IMR-90 (cell line): ENCODE data around the gene ZNF430. TPM values are rescaled to one million over a fixed set of nuclear protein-coding genes. Genes with fewer than 3 reads are reported as not detected.

Source experiments
- ATAC-seq: fragments of 200-7000 bp; cut with Tn5 transposase; 2 replicates; pipeline ENCODE4 v1.9.1; 2020; ENCODE audit warnings: low read depth, mild to moderate bottlenecking, moderate library complexity
- BruUV-seq: library from RNA; stranded (reverse); fragments of 400-500 nt; replicated peaks from 2 replicates; lab custom pipeline; 2021; lab: Mats Ljungman, UMichigan
- CTCF ChIA-PET: fragments of 300-600 bp; formaldehyde crosslinking; extraction: SDS; loops from one replicate; lab custom pipeline; 2021; ENCODE audit warnings: antibody characterized with exemption; lab: Yijun Ruan, JAX
- POLR2A ChIA-PET: fragments of 300-600 bp; sonication (Branson Sonifier 250); formaldehyde crosslinking; loops from one replicate; lab custom pipeline; 2022; ENCODE audit warnings: antibody characterized with exemption; ENCODE audit not compliant: unreplicated experiment; lab: Charles Lee
- DNase-seq: peaks from one replicate; pipeline ENCODE4 v3.0.0; 2013
- H2AFZ ChIP-seq: replicated peaks from 2 replicates; pipeline ENCODE3; 2013; ENCODE audit warnings: low read length, mild to moderate bottlenecking; ENCODE audit not compliant: poor library complexity
- H2AK5ac ChIP-seq: 2 replicates; pipeline ENCODE4 v1.6.1; 2013; ENCODE audit warnings: low read depth, low read length, inconsistent platforms
- H2AK9ac ChIP-seq: replicated peaks from 2 replicates; pipeline ENCODE3; 2013; ENCODE audit warnings: mild to moderate bottlenecking, low read depth, low read length, moderate library complexity; ENCODE audit not compliant: poor library complexity
- H2BK120ac ChIP-seq: 2 replicates; pipeline ENCODE4 v1.6.1; 2013; ENCODE audit warnings: low read depth, low read length, inconsistent platforms
- H2BK15ac ChIP-seq: 3 replicates; pipeline ENCODE4 v1.6.1; 2013; ENCODE audit warnings: low read depth, low read length, inconsistent platforms
- H2BK20ac ChIP-seq: 2 replicates; pipeline ENCODE4 v1.6.1; 2013; ENCODE audit warnings: low read depth, mild to moderate bottlenecking, inconsistent platforms, low read length, moderate library complexity
- H2BK5ac ChIP-seq: 2 replicates; pipeline ENCODE4 v1.6.1; 2013; ENCODE audit warnings: mild to moderate bottlenecking, low read depth, low read length, inconsistent platforms; ENCODE audit not compliant: poor library complexity, severe bottlenecking
- H3K14ac ChIP-seq: replicated peaks from 2 replicates; pipeline ENCODE4 v1.6.1; 2013; ENCODE audit warnings: low read depth, low read length, inconsistent platforms
- H3K18ac ChIP-seq: 2 replicates; pipeline ENCODE4 v1.6.1; 2013; ENCODE audit warnings: low read depth, low read length, control low read depth
- H3K23ac ChIP-seq: 2 replicates; pipeline ENCODE4 v1.6.1; 2013; ENCODE audit warnings: low read depth, low read length, inconsistent platforms
- H3K27ac ChIP-seq: 2 replicates; pipeline ENCODE4 v1.5.1; 2013; ENCODE audit warnings: mild to moderate bottlenecking, control low read depth, low read length; ENCODE audit not compliant: insufficient read depth
- H3K27me3 ChIP-seq: 2 replicates; pipeline ENCODE4 v1.6.1; 2013; ENCODE audit warnings: low read length; ENCODE audit not compliant: control insufficient read depth, insufficient read depth
- H3K36me3 ChIP-seq: 2 replicates; pipeline ENCODE4 v1.6.1; 2013; ENCODE audit warnings: low read length, mixed read lengths; ENCODE audit not compliant: control insufficient read depth, insufficient read depth
- H3K4ac ChIP-seq: 2 replicates; pipeline ENCODE4 v1.6.1; 2013; ENCODE audit warnings: low read depth, low read length, inconsistent platforms
- H3K4me1 ChIP-seq: 2 replicates; pipeline ENCODE4 v1.6.1; 2013; ENCODE audit warnings: low read length, mixed read lengths; ENCODE audit not compliant: control insufficient read depth, insufficient read depth
- H3K4me2 ChIP-seq: 2 replicates; pipeline ENCODE4 v1.6.1; 2013; ENCODE audit warnings: low read depth, mild to moderate bottlenecking, control low read depth, low read length, moderate library complexity
- H3K4me3 ChIP-seq: 2 replicates; pipeline ENCODE4 v1.5.1; 2013; ENCODE audit warnings: low read depth, mild to moderate bottlenecking, control low read depth, low read length, moderate library complexity; ENCODE audit not compliant: insufficient read depth
- H3K56ac ChIP-seq: 2 replicates; pipeline ENCODE4 v1.6.1; 2013; ENCODE audit warnings: low read length, inconsistent platforms; ENCODE audit not compliant: insufficient read depth; ENCODE audit errors: extremely low read depth
- H3K79me1 ChIP-seq, 2 experiments: 2 replicates each; pipeline ENCODE4 v1.6.1; 2013; ENCODE audit warnings: low read length in 2 of 2, inconsistent platforms in 1 of 2, low read depth in 1 of 2
- H3K9ac ChIP-seq: 2 replicates; pipeline ENCODE4 v1.6.1; 2013; ENCODE audit warnings: low read depth, low read length, control low read depth
- H3K9me1 ChIP-seq: 2 replicates; pipeline ENCODE4 v1.6.1; 2013; ENCODE audit warnings: low read length, inconsistent platforms; ENCODE audit not compliant: insufficient read depth
- H3K9me3 ChIP-seq: 2 replicates; pipeline ENCODE4 v1.6.1; 2013; ENCODE audit warnings: low read length; ENCODE audit not compliant: control insufficient read depth, insufficient read depth
- H4K20me1 ChIP-seq: 2 replicates; pipeline ENCODE4 v1.6.1; 2013; ENCODE audit warnings: low read length, inconsistent platforms; ENCODE audit not compliant: insufficient read depth
- H4K5ac ChIP-seq: 2 replicates; pipeline ENCODE4 v1.6.1; 2013; ENCODE audit warnings: mild to moderate bottlenecking, low read depth, low read length, control low read depth
- H4K8ac ChIP-seq, 2 experiments: 2 replicates each; pipeline ENCODE4 v1.6.1; 2013; ENCODE audit warnings: low read depth in 2 of 2, low read length in 2 of 2, control low read depth in 1 of 2, inconsistent platforms in 1 of 2
- H4K91ac ChIP-seq: 2 replicates; pipeline ENCODE4 v1.6.1; 2013; ENCODE audit warnings: low read depth, low read length, inconsistent platforms; ENCODE audit not compliant: insufficient read depth
- MAZ ChIP-seq: IDR thresholded peaks from 2 replicates; pipeline ENCODE4 v1.6.1; 2012; ENCODE audit warnings: low read depth, mild to moderate bottlenecking, low read length, improper control_type of control experiment, moderate library complexity, borderline replicate concordance
- POLR2A ChIP-seq: IDR thresholded peaks from 2 replicates; pipeline ENCODE4 v1.6.1; 2012; ENCODE audit warnings: mild to moderate bottlenecking, low read depth, low read length
- dilution Hi-C: fragments of 300-500 bp; cut with HindIII; formaldehyde crosslinking; loops from one replicate; pipeline ENCODE4 v1.14.3; 2018; ENCODE audit warnings: low sequenced_read_pairs; ENCODE audit not compliant: unreplicated experiment
- in situ Hi-C: fragments of 300-500 bp; cut with MboI; formaldehyde crosslinking; loops from 3 replicates; pipeline ENCODE4 v1.14.3; 2019; ENCODE audit warnings: low sequenced_read_pairs, inconsistent platforms, mixed read lengths
- intact Hi-C: fragments of 100-400 bp; cut with micrococcal nuclease; formaldehyde crosslinking; loops from 2 replicates; pipeline ENCODE4 v1.10.0; 2022
- polyA plus RNA-seq, 3 experiments: library from polyadenylated mRNA; depleted of rRNA; stranded (reverse); fragments of >200 nt; gene quantifications; 2 replicates each; pipeline ENCODE4 v1.2.3, GENCODE V29; 2012; ENCODE audit warnings: low replicate concordance in 1 of 3
- total RNA-seq: library from RNA; depleted of rRNA; stranded (reverse); fragments of >200 nt; gene quantifications from 2 replicates; pipeline ENCODE4 v1.2.3, GENCODE V29; 2012

ZNF430 gene
- total and polyA plus RNA-seq, 2 of the 4 experiments (the other 2 are of a cell fraction), result 5.4 to 8.4 TPM

DNA sequence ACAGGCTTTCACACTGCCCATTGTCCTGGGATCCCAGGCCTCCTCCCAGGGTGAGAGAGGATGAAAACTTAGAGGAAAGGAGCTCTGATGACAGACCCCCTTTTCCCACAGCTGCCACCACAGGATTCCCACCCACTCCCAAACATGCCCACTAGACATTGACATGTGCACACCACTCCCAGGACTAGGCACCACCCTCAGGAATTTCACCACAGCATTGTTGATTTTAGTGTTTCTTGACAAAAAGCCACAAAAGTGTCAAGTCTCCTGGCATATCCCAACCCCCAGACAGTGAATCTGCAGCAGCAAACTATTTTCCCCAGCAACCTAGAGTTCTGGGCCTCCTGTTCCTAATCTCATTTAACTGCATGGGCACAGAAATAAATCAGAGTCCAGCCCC is 71.7 kb downstream of the ZNF430 start:
- DNase-seq, result peak; percentile 14
- no peak overlapping the region for H3K18ac ChIP-seq
- H4K5ac ChIP-seq, result no peak overlapping the region
- H3K9me3 ChIP-seq, result no peaks in the 10 kb centered on the region
- H3K4me2 ChIP-seq, result no peak overlapping the region
- no TSS peak for BruUV-seq
- TF ChIP-seq MAZ (peak; percentile 90), POLR2A (no peak)
- no peak overlapping the region for H3K14ac ChIP-seq
- peak overlapping the region; percentile 16; the same call in 1 of the 2 replicates for H3K27ac ChIP-seq
- no peak overlapping the region for H3K23ac ChIP-seq
- H2AK5ac ChIP-seq, result no peak overlapping the region
- no peaks in the 10 kb centered on the region for H4K20me1 ChIP-seq
- no peak overlapping the region for H3K4me3 ChIP-seq
- ATAC-seq, result peak; percentile 63
- dilution Hi-C loops, result no loop called here
- H3K4me1 ChIP-seq, result peaks cover 2% of the 10 kb centered on the region; the same call in 1 of the 2 replicates
- intact Hi-C loops, result no loop called here
- no peak overlapping the region for H3K56ac ChIP-seq
- no peaks in the 10 kb centered on the region for H3K9me1 ChIP-seq
- no peak overlapping the region for H2BK15ac ChIP-seq
- no peak overlapping the region for H4K91ac ChIP-seq
- no peak overlapping the region for H2AK9ac ChIP-seq
- H2BK120ac ChIP-seq, result no peak overlapping the region
- H3K36me3 ChIP-seq, result 0 out of 2 replicates have a peak, but pooled peaks cover 3% of the 10 kb centered on the region
- no peaks in the 10 kb centered on the region for H3K27me3 ChIP-seq
- ChIA-PET CTCF (no interaction called here), POLR2A (no interaction called here)
- in situ Hi-C loops, result no loop called here
- H2BK5ac ChIP-seq, result no peak overlapping the region
- peaks cover 26 to 27% of the 10 kb centered on the region in 2 experiments for H3K79me1 ChIP-seq
- no peak overlapping the region for H2BK20ac ChIP-seq
- H3K9ac ChIP-seq, result no peak overlapping the region
- H2AFZ ChIP-seq, result no peak overlapping the region
- H4K8ac ChIP-seq, result no peak overlapping the region
- H3K4ac ChIP-seq, result no peak overlapping the region
